Measurements from ENCODE around the gene COL5A1. TPM values are rescaled to one million over a fixed set of nuclear protein-coding genes. Genes with fewer than 3 reads are reported as not detected.

The COL5A1 gene
- total and polyA plus RNA-seq, 2 experiments from 2014 or later, result 211 to 812 TPM

GRCh38 chr9:134691695-134692572, 50.3 kb downstream of the COL5A1 start:
- no peaks in the 10 kb centered on the region for H3K27me3 ChIP-seq (replicated peaks; ENCODE audit: insufficient read depth)
- H3F3A ChIP-seq (ENCODE audit: insufficient read depth), result peaks cover 77% of the 10 kb centered on the region
- in situ Hi-C loops (cut with MboI), result no loop called here
- peak overlapping the region; percentile 56 for H3K27ac ChIP-seq
- H3K36me3 ChIP-seq (ENCODE audit: low read depth), result peaks cover 28% of the 10 kb centered on the region
- H2AFZ ChIP-seq, result no peak overlapping the region
- TF ChIP-seq EZH2phosphoT487 (IDR thresholded peaks at IDR 0.05; ENCODE audit: insufficient read depth, low read depth) (no peak), EZH2 (IDR thresholded peaks at IDR 0.05; ENCODE audit: insufficient read depth, poor library complexity, severe bottlenecking) (no peak)
- H3K4me3 ChIP-seq, result no peak overlapping the region
- no peaks in the 10 kb centered on the region for H3K9me2 ChIP-seq (ENCODE audit: insufficient read depth)
- H3K9ac ChIP-seq, result peak overlapping the region; percentile 21; the same call in 1 of the 2 replicates
- peaks cover 10% of the 10 kb centered on the region for H4K20me1 ChIP-seq (ENCODE audit: insufficient read depth)
- peaks cover 14% of the 10 kb centered on the region for H3K4me1 ChIP-seq (ENCODE audit: insufficient read depth)
- WGBS, 2 experiments (ENCODE audit: low coverage in 1 of 2, low lambda C conversion rate in 2 of 2, missing lambda C conversion rate in 2 of 2), result 83% methylated on average over 22 to 23 of the region's 23 CpGs
- no peaks in the 10 kb centered on the region for H3K9me3 ChIP-seq (ENCODE audit: low read depth)
- H3K79me2 ChIP-seq (ENCODE audit: insufficient read depth), result peaks cover 100% of the 10 kb centered on the region
- no peak for DNase-seq
- no peak overlapping the region for H3K4me2 ChIP-seq (ENCODE audit: unreplicated experiment)

GRCh38 chr9:134692573-134692860, 50.9 kb downstream of the COL5A1 start:
- no peak overlapping the region for H3K4me3 ChIP-seq
- no peaks in the 10 kb centered on the region for H3K9me2 ChIP-seq (ENCODE audit: insufficient read depth)
- H3K27me3 ChIP-seq (replicated peaks; ENCODE audit: insufficient read depth), result no peaks in the 10 kb centered on the region
- H3K4me1 ChIP-seq (ENCODE audit: insufficient read depth), result peaks cover 14% of the 10 kb centered on the region
- H3K9me3 ChIP-seq (ENCODE audit: low read depth), result no peaks in the 10 kb centered on the region
- peaks cover 74% of the 10 kb centered on the region for H3F3A ChIP-seq (ENCODE audit: insufficient read depth)
- no peak overlapping the region for H3K9ac ChIP-seq
- H3K4me2 ChIP-seq (ENCODE audit: unreplicated experiment), result no peak overlapping the region
- H4K20me1 ChIP-seq (ENCODE audit: insufficient read depth), result peaks cover 5% of the 10 kb centered on the region; the same call in 1 of the 2 replicates
- in situ Hi-C loops (cut with MboI), result no loop called here
- H3K27ac ChIP-seq, result peak overlapping the region; percentile 56; the same call in 1 of the 2 replicates
- TF ChIP-seq EZH2phosphoT487 (IDR thresholded peaks at IDR 0.05; ENCODE audit: insufficient read depth, low read depth) (no peak), EZH2 (IDR thresholded peaks at IDR 0.05; ENCODE audit: insufficient read depth, poor library complexity, severe bottlenecking) (no peak)
- H3K36me3 ChIP-seq (ENCODE audit: low read depth), result peaks cover 28% of the 10 kb centered on the region
- peaks cover 100% of the 10 kb centered on the region for H3K79me2 ChIP-seq (ENCODE audit: insufficient read depth)
- DNase-seq, result no peak
- H2AFZ ChIP-seq, result no peak overlapping the region
- WGBS, 2 experiments (ENCODE audit: low coverage in 1 of 2, low lambda C conversion rate in 2 of 2, missing lambda C conversion rate in 2 of 2), result 92 to 93% methylated on average over 6 of the region's 6 CpGs

GRCh38 chr9:134693011-134693410, 51.4 kb downstream of the COL5A1 start:
- Histone ChIP-seq H3K27ac (no peak overlapping the region), H3K36me3 (ENCODE audit: low read depth) (peaks cover 28% of the 10 kb centered on the region), H3F3A (ENCODE audit: insufficient read depth) (peaks cover 70% of the 10 kb centered on the region), H3K4me1 (ENCODE audit: insufficient read depth) (peaks cover 14% of the 10 kb centered on the region), H3K4me2 (ENCODE audit: unreplicated experiment) (no peak overlapping the region), H3K9me2 (ENCODE audit: insufficient read depth) (no peaks in the 10 kb centered on the region), H3K4me3 (no peak overlapping the region), H4K20me1 (ENCODE audit: insufficient read depth) (peaks cover 2% of the 10 kb centered on the region; the same call in 1 of the 2 replicates), H3K27me3 (replicated peaks; ENCODE audit: insufficient read depth) (no peaks in the 10 kb centered on the region), H3K9ac (no peak overlapping the region), H3K9me3 (ENCODE audit: low read depth) (no peaks in the 10 kb centered on the region), H3K79me2 (ENCODE audit: insufficient read depth) (peaks cover 100% of the 10 kb centered on the region), H2AFZ (no peak overlapping the region)
- TF ChIP-seq EZH2phosphoT487 (IDR thresholded peaks at IDR 0.05; ENCODE audit: insufficient read depth, low read depth) (no peak), EZH2 (IDR thresholded peaks at IDR 0.05; ENCODE audit: insufficient read depth, poor library complexity, severe bottlenecking) (no peak)
- in situ Hi-C loops (cut with MboI), result no loop called here
- 91 to 95% methylated on average over 9 of the region's 9 CpGs for WGBS, 2 experiments (ENCODE audit: low coverage in 1 of 2, low lambda C conversion rate in 2 of 2, missing lambda C conversion rate in 2 of 2)
- DNase-seq, result no peak

GRCh38 chr9:134693641-134694367, 52.2 kb downstream of the COL5A1 start:
- Histone ChIP-seq H3F3A (ENCODE audit: insufficient read depth) (peaks cover 62% of the 10 kb centered on the region), H3K27ac (no peak overlapping the region), H3K9me2 (ENCODE audit: insufficient read depth) (no peaks in the 10 kb centered on the region), H2AFZ (no peak overlapping the region), H3K36me3 (ENCODE audit: low read depth) (peaks cover 28% of the 10 kb centered on the region), H3K9me3 (ENCODE audit: low read depth) (no peaks in the 10 kb centered on the region), H3K27me3 (replicated peaks; ENCODE audit: insufficient read depth) (no peaks in the 10 kb centered on the region), H4K20me1 (ENCODE audit: insufficient read depth) (peaks cover 5% of the 10 kb centered on the region; the same call in 1 of the 2 replicates), H3K79me2 (ENCODE audit: insufficient read depth) (peaks cover 100% of the 10 kb centered on the region), H3K4me1 (ENCODE audit: insufficient read depth) (peaks cover 14% of the 10 kb centered on the region), H3K4me2 (ENCODE audit: unreplicated experiment) (no peak overlapping the region), H3K4me3 (no peak overlapping the region), H3K9ac (no peak overlapping the region)
- 89% methylated on average over 29 of the region's 29 CpGs for WGBS, 2 experiments (ENCODE audit: low coverage in 1 of 2, low lambda C conversion rate in 2 of 2, missing lambda C conversion rate in 2 of 2)
- TF ChIP-seq EZH2 (IDR thresholded peaks at IDR 0.05; ENCODE audit: insufficient read depth, poor library complexity, severe bottlenecking), result no peak
- no peak for TF ChIP-seq EZH2phosphoT487 (IDR thresholded peaks at IDR 0.05; ENCODE audit: insufficient read depth, low read depth)
- in situ Hi-C loops (cut with MboI), result no loop called here
- no peak for DNase-seq
